IPS DF 6.9 (cell line): ENCODE data around the gene CTDSP1.

Experiments used
- DNase-seq: peaks from one replicate; pipeline ENCODE4 v3.0.0-alpha.2; 2013; ENCODE audit warnings: low read depth, low spot score
- H3K27ac ChIP-seq: one replicate; pipeline ENCODE4 v1.5.1; 2013; ENCODE audit warnings: low read length, control low read depth
- H3K27me3 ChIP-seq: 2 replicates; pipeline ENCODE4 v1.6.1; 2013; ENCODE audit warnings: mild to moderate bottlenecking, low read length; ENCODE audit not compliant: control insufficient read depth, insufficient read depth
- H3K36me3 ChIP-seq: 2 replicates; pipeline ENCODE4 v1.6.1; 2013; ENCODE audit warnings: low read length; ENCODE audit not compliant: control insufficient read depth, insufficient read depth
- H3K4me1 ChIP-seq: 2 replicates; pipeline ENCODE4 v1.6.1; 2013; ENCODE audit warnings: low read length; ENCODE audit not compliant: control insufficient read depth, insufficient read depth
- H3K4me3 ChIP-seq: 2 replicates; pipeline ENCODE4 v1.5.1; 2013; ENCODE audit warnings: mild to moderate bottlenecking, low read length
- H3K9me3 ChIP-seq: 2 replicates; pipeline ENCODE4 v1.6.1; 2013; ENCODE audit warnings: low read length, inconsistent platforms; ENCODE audit not compliant: control insufficient read depth, insufficient read depth
- WGBS: extraction: QIAGEN DNeasy Blood & Tissue Kit; methylation state at CpG from one replicate; pipeline ENCODE4 v1.1.7; 2013; ENCODE audit warnings: mixed read lengths, missing lambda C conversion rate; ENCODE audit not compliant: insufficient read length, insufficient coverage; 5-methylcytosine and 5-hydroxymethylcytosine counted together

The CTDSP1 gene

GRCh38 chr2:218367415-218368149, 32.1 kb upstream of the CTDSP1 start:
- H3K9me3 ChIP-seq = no peaks in the 10 kb centered on the region
- peak; percentile 58 for DNase-seq
- H3K4me3 ChIP-seq = peak overlapping the region; percentile 51; the same call in 1 of the 2 replicates
- no peaks in the 10 kb centered on the region for H3K4me1 ChIP-seq
- H3K27me3 ChIP-seq = no peaks in the 10 kb centered on the region
- H3K27ac ChIP-seq = no peak overlapping the region
- no peaks in the 10 kb centered on the region for H3K36me3 ChIP-seq
- WGBS = no CpG with 5 or more reads among the region's 60 CpGs

GRCh38 chr2:218368150-218368528, 31.5 kb upstream of the CTDSP1 start:
- Histone ChIP-seq H3K36me3 (no peaks in the 10 kb centered on the region), H3K27ac (no peak overlapping the region), H3K9me3 (no peaks in the 10 kb centered on the region), H3K4me3 (peak overlapping the region; percentile 51; the same call in 1 of the 2 replicates), H3K27me3 (no peaks in the 10 kb centered on the region), H3K4me1 (no peaks in the 10 kb centered on the region)
- WGBS = no CpG with 5 or more reads among the region's 21 CpGs
- DNase-seq = no peak

GRCh38 chr2:218368621-218369153, 31.0 kb upstream of the CTDSP1 start:
- no peak overlapping the region for H3K4me3 ChIP-seq
- no CpG with 5 or more reads among the region's 27 CpGs for WGBS

GRCh38 chr2:218369330-218369729, 30.3 kb upstream of the CTDSP1 start:
- no peaks in the 10 kb centered on the region for H3K4me1 ChIP-seq
- no peaks in the 10 kb centered on the region for H3K9me3 ChIP-seq
- no peaks in the 10 kb centered on the region for H3K36me3 ChIP-seq
- no peak overlapping the region for H3K4me3 ChIP-seq
- no peak overlapping the region for H3K27ac ChIP-seq
- DNase-seq = no peak
- H3K27me3 ChIP-seq = no peaks in the 10 kb centered on the region
- WGBS = no CpG with 5 or more reads among the region's 2 CpGs

More at GRCh38 chr2:218368621-218369153, 31.0 kb upstream of the CTDSP1 start:
- DNase-seq = no peak
- Histone ChIP-seq H3K9me3 (no peaks in the 10 kb centered on the region), H3K4me1 (no peaks in the 10 kb centered on the region), H3K36me3 (no peaks in the 10 kb centered on the region), H3K27ac (no peak overlapping the region), H3K27me3 (no peaks in the 10 kb centered on the region)

GRCh38 chr2:218370410-218371063, 29.1 kb upstream of the CTDSP1 start:
- Histone ChIP-seq H3K4me3 (no peak overlapping the region), H3K9me3 (no peaks in the 10 kb centered on the region), H3K27ac (no peak overlapping the region), H3K27me3 (no peaks in the 10 kb centered on the region), H3K36me3 (no peaks in the 10 kb centered on the region), H3K4me1 (no peaks in the 10 kb centered on the region)
- no peak for DNase-seq
- no CpG with 5 or more reads among the region's 11 CpGs for WGBS

DNA sequence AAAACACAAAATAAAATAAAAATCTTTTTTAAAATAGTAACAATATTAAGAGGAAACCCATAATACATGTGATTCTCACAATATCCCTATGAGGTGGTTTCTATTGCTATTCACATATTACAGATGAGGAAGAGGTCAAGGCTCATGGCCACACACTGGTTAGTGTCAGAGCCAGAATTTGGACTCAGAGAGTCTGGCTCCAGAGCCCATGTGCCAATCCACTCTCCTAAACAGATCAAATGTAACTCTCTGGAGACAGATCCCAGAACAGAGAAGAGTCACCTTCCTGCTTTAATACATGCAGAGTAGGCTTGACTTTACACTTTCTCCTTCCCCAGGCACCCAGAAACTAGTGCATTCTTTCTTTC, 27.7 kb upstream of the CTDSP1 start:
- no peaks in the 10 kb centered on the region for H3K27me3 ChIP-seq
- no peak overlapping the region for H3K27ac ChIP-seq
- H3K4me1 ChIP-seq = no peaks in the 10 kb centered on the region
- no peak for DNase-seq
- H3K36me3 ChIP-seq = no peaks in the 10 kb centered on the region
- no peaks in the 10 kb centered on the region for H3K9me3 ChIP-seq
- H3K4me3 ChIP-seq = no peak overlapping the region

GRCh38 chr2:218374795-218375194, 24.9 kb upstream of the CTDSP1 start:
- Histone ChIP-seq H3K36me3 (no peaks in the 10 kb centered on the region), H3K4me1 (no peaks in the 10 kb centered on the region), H3K9me3 (no peaks in the 10 kb centered on the region), H3K27me3 (no peaks in the 10 kb centered on the region), H3K27ac (no peak overlapping the region), H3K4me3 (no peak overlapping the region)
- no CpG with 5 or more reads among the region's 4 CpGs for WGBS
- no peak for DNase-seq

GRCh38 chr2:218375212-218375611, 24.5 kb upstream of the CTDSP1 start:
- no peaks in the 10 kb centered on the region for H3K4me1 ChIP-seq
- H3K9me3 ChIP-seq = no peaks in the 10 kb centered on the region
- DNase-seq = no peak
- H3K4me3 ChIP-seq = no peak overlapping the region
- no peak overlapping the region for H3K27ac ChIP-seq
- WGBS = no CpG with 5 or more reads among the region's 2 CpGs
- no peaks in the 10 kb centered on the region for H3K36me3 ChIP-seq
- no peaks in the 10 kb centered on the region for H3K27me3 ChIP-seq

GRCh38 chr2:218378053-218378452, 21.6 kb upstream of the CTDSP1 start:
- Histone ChIP-seq H3K27me3 (no peaks in the 10 kb centered on the region), H3K4me3 (no peak overlapping the region), H3K9me3 (no peaks in the 10 kb centered on the region), H3K27ac (no peak overlapping the region), H3K36me3 (no peaks in the 10 kb centered on the region), H3K4me1 (no peaks in the 10 kb centered on the region)
- WGBS = no CpG with 5 or more reads among the region's 5 CpGs
- no peak for DNase-seq

GRCh38 chr2:218381916-218382366, 17.7 kb upstream of the CTDSP1 start, which contains the start of gene SLC11A1:
Gene SLC11A1 (plus strand): TSS chr2:218382273. CDS start chr2:218382369, 96 bp downstream.
- DNase-seq = no peak
- Histone ChIP-seq H3K36me3 (no peaks in the 10 kb centered on the region), H3K4me1 (no peaks in the 10 kb centered on the region), H3K4me3 (no peak within 1 kb of the TSS), H3K9me3 (no peaks in the 10 kb centered on the region), H3K27ac (no peak within 1 kb of the TSS), H3K27me3 (no peaks in the 10 kb centered on the region; the same call in 1 of the 2 replicates)
- WGBS = no CpG with 5 or more reads among the region's 13 CpGs
